Neural progenitor cell (in vitro differentiated cells): ENCODE data around the gene CHCT1.

ENCODE experiments used
- EZH2 ChIP-seq: fragments of 200-600 bp; sonication (generic); IDR thresholded peaks from 2 replicates; pipeline ENCODE4 v1.6.1; 2017; ENCODE audit warnings: antibody characterized with exemption, mild to moderate bottlenecking, moderate library complexity
- EZH2phosphoT487 ChIP-seq: fragments of 200-600 bp; sonication (generic); IDR thresholded peaks from 2 replicates; pipeline ENCODE4 v1.6.1; 2017; ENCODE audit warnings: antibody characterized with exemption
- TF ChIP-seq, protein P1 (sequence below): fragments of 200-600 bp; sonication (generic); IDR thresholded peaks from 2 replicates; pipeline ENCODE4 v1.5.1; 2017; ENCODE audit warnings: antibody characterized with exemption, mild to moderate bottlenecking

DNA sequence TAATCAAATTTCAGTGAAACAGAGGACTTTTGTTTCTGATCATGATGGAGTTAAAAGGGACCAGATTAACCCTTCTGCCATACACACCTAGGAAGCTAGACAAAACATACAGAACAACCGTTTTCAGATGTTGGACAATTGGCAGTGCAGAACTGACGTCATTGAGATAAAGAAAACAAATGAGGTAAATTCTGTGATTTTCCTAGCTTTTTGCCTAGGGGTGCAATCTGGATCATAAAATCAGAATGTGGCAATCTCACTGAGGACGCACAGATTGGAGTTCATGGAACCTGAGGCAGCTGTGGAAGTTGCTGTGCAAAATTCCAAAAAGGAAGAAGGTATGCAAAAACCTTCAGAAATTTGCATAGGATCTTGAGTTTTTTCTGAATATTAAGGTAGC is 15.4 kb upstream of the CHCT1 start:
- TF ChIP-seq, protein P1, sequence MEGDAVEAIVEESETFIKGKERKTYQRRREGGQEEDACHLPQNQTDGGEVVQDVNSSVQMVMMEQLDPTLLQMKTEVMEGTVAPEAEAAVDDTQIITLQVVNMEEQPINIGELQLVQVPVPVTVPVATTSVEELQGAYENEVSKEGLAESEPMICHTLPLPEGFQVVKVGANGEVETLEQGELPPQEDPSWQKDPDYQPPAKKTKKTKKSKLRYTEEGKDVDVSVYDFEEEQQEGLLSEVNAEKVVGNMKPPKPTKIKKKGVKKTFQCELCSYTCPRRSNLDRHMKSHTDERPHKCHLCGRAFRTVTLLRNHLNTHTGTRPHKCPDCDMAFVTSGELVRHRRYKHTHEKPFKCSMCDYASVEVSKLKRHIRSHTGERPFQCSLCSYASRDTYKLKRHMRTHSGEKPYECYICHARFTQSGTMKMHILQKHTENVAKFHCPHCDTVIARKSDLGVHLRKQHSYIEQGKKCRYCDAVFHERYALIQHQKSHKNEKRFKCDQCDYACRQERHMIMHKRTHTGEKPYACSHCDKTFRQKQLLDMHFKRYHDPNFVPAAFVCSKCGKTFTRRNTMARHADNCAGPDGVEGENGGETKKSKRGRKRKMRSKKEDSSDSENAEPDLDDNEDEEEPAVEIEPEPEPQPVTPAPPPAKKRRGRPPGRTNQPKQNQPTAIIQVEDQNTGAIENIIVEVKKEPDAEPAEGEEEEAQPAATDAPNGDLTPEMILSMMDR: no peak
- TF ChIP-seq EZH2: no peak
- TF ChIP-seq EZH2phosphoT487: no peak
